ENCODE results near the gene BTD.

DNA sequence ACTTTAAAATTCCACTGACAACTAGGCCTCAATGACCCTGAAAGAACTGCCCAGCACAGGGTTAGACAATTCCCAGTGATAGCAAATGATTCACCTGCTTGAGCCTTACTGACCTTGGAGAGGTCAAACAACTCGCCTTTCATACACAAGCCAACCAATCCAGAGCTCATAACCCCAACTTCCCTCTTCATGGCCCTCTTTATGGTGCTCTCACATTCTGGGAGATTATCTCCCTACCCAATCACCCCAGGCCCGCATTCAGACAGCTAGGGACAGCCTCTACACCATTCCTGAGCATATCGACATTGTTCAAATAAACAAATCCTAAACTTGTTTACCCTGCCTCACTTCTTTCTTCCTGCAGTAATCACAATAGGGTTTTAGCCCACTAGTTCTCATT, 47.8 kb upstream of the BTD start:
- TF ChIP-seq, protein P1, sequence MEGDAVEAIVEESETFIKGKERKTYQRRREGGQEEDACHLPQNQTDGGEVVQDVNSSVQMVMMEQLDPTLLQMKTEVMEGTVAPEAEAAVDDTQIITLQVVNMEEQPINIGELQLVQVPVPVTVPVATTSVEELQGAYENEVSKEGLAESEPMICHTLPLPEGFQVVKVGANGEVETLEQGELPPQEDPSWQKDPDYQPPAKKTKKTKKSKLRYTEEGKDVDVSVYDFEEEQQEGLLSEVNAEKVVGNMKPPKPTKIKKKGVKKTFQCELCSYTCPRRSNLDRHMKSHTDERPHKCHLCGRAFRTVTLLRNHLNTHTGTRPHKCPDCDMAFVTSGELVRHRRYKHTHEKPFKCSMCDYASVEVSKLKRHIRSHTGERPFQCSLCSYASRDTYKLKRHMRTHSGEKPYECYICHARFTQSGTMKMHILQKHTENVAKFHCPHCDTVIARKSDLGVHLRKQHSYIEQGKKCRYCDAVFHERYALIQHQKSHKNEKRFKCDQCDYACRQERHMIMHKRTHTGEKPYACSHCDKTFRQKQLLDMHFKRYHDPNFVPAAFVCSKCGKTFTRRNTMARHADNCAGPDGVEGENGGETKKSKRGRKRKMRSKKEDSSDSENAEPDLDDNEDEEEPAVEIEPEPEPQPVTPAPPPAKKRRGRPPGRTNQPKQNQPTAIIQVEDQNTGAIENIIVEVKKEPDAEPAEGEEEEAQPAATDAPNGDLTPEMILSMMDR (IDR thresholded peaks at IDR 0.05): no peak
- TF ChIP-seq EZH2 (IDR thresholded peaks at IDR 0.05): no peak
- no peak for TF ChIP-seq EZH2phosphoT487 (IDR thresholded peaks at IDR 0.05)

All from neural progenitor cell (in vitro differentiated cells).